Keratinocyte (primary cell): Measurements from ENCODE around the gene LGI4. TPM values are rescaled to one million over a fixed set of nuclear protein-coding genes. Genes with fewer than 3 reads are reported as not detected.

Source experiments
- DNase-seq: peaks from one replicate; pipeline ENCODE4 v3.0.0-alpha.2; 2011; ENCODE audit warnings: low read depth, missing footprints, low spot score
- FAIRE-seq: peaks from 2 replicates; lab custom pipeline; 2011; peaks lifted over from hg19 to GRCh38; lab: Jason Lieb, UNC
- H2AFZ ChIP-seq: 2 replicates; pipeline ENCODE4 v1.6.0; 2012; ENCODE audit warnings: low read length, control low read depth, inconsistent platforms; ENCODE audit not compliant: control insufficient read depth
- H3K27ac ChIP-seq: 2 replicates; pipeline ENCODE4 v1.5.1; 2011; ENCODE audit warnings: low read length; ENCODE audit not compliant: control insufficient read depth, insufficient read depth
- H3K27me3 ChIP-seq: 3 replicates; pipeline ENCODE4 v1.6.0; 2011; ENCODE audit warnings: low read length; ENCODE audit not compliant: control insufficient read depth, insufficient read depth; ENCODE audit errors: extremely low read depth
- H3K36me3 ChIP-seq, 2 experiments: 2 replicates in 1 of 2; 3 replicates in 1 of 2; pipeline ENCODE4 v1.5.1; 2011; ENCODE audit warnings: low read length in 2 of 2, mild to moderate bottlenecking in 1 of 2; ENCODE audit not compliant: control insufficient read depth in 2 of 2, insufficient read depth in 2 of 2; ENCODE audit errors: extremely low read depth in 1 of 2
- H3K4me1 ChIP-seq: 3 replicates; pipeline ENCODE4 v1.5.1; 2011; ENCODE audit warnings: low read length; ENCODE audit not compliant: control insufficient read depth, insufficient read depth; ENCODE audit errors: extremely low read depth
- H3K4me2 ChIP-seq: 3 replicates; pipeline ENCODE4 v1.6.0; 2011; ENCODE audit warnings: low read depth, low read length; ENCODE audit not compliant: control insufficient read depth, insufficient read depth; ENCODE audit errors: extremely low read depth
- H3K4me3 ChIP-seq, 3 experiments: fragments of 200-600 bp in 1 of 3; sonication (generic) in 1 of 3; 2 replicates in 2 of 3; 3 replicates in 1 of 3; pipeline ENCODE4 v1.5.1; 2011 to 2016; ENCODE audit warnings: low read length in 3 of 3, mild to moderate bottlenecking in 3 of 3, control low read depth in 2 of 3, inconsistent platforms in 1 of 3, low read depth in 1 of 3, mixed read lengths in 1 of 3, mixed run types in 1 of 3, moderate library complexity in 1 of 3; ENCODE audit not compliant: control insufficient read depth in 2 of 3, insufficient read depth in 2 of 3; ENCODE audit errors: extremely low read depth in 1 of 3
- H3K79me2 ChIP-seq: 2 replicates; pipeline ENCODE4 v1.6.0; 2012; ENCODE audit warnings: low read length; ENCODE audit not compliant: control insufficient read depth, insufficient read depth
- H3K9ac ChIP-seq: 3 replicates; pipeline ENCODE4 v1.6.0; 2011; ENCODE audit warnings: low read length; ENCODE audit not compliant: control insufficient read depth, insufficient read depth; ENCODE audit errors: extremely low read depth
- H3K9me1 ChIP-seq: 3 replicates; pipeline ENCODE4 v1.6.0; 2011; ENCODE audit warnings: low read length; ENCODE audit not compliant: control insufficient read depth, insufficient read depth; ENCODE audit errors: extremely low read depth
- H3K9me3 ChIP-seq: 2 replicates; pipeline ENCODE4 v1.5.1; 2012; ENCODE audit warnings: low read depth, low read length; ENCODE audit not compliant: control insufficient read depth
- H4K20me1 ChIP-seq: 3 replicates; pipeline ENCODE4 v1.6.0; 2011; ENCODE audit warnings: low read length; ENCODE audit not compliant: control insufficient read depth, insufficient read depth; ENCODE audit errors: extremely low read depth
- CTCF ChIP-seq, 3 experiments: IDR thresholded peaks in 1 of 3; conservative IDR thresholded peaks in 1 of 3; optimal IDR thresholded peaks in 1 of 3; 2 replicates in 2 of 3; 3 replicates in 1 of 3; pipeline versions ENCODE3 to v1.5.1; 2011; ENCODE audit warnings: low read length in 3 of 3, mild to moderate bottlenecking in 3 of 3, moderate library complexity in 2 of 3, control low read depth in 1 of 3, inconsistent platforms in 1 of 3; ENCODE audit not compliant: insufficient read depth in 2 of 3; ENCODE audit errors: extremely low read depth in 1 of 3
- EZH2 ChIP-seq: IDR thresholded peaks from one replicate; pipeline ENCODE4 v1.6.1; 2012; ENCODE audit warnings: inconsistent platforms, mild to moderate bottlenecking, low read length, moderate library complexity
- dilution Hi-C: fragments of 300-500 bp; cut with MboI; formaldehyde crosslinking; loops from one replicate; pipeline ENCODE4 v1.7.0; 2020; ENCODE audit warnings: low sequenced_read_pairs; ENCODE audit not compliant: extremely low pct_ligation_motif_present
- polyA plus RNA-seq, 5 experiments: library from polyadenylated mRNA; depleted of rRNA in 3 of 5; stranded (reverse) in 3 of 5; stranded (forward) in 1 of 5; unstranded in 1 of 5; fragments of >200 nt; gene quantifications; 1 replicate in 1 of 5; 2 replicates in 3 of 5; 3 replicates in 1 of 5; pipeline versions ENCODE4 v1.2.1 to v1.2.3, GENCODE V29; 2011 to 2012; ENCODE audit warnings: missing spikeins in 2 of 5, low read depth in 1 of 5, low replicate concordance in 1 of 5

LGI4 gene
- polyA plus RNA-seq, 1 donor (not counting 4 experiments of a cell fraction or from before 2014, with no cell fraction given) = 0.01 TPM

GRCh38 chr19:35155981-35156672 lies 21.3 kb upstream of the LGI4 start:
- Histone ChIP-seq H3K4me2 (peak overlapping the region; percentile 90), H3K27me3 (no peaks in the 10 kb centered on the region), H3K4me3 (peak overlapping the region; percentile 84 to 96 (median 90)), H3K79me2 (peaks cover 36% of the 10 kb centered on the region), H3K27ac (no peak overlapping the region), H2AFZ (no peak overlapping the region), H3K9me1 (no peaks in the 10 kb centered on the region), H3K36me3 (peaks cover 22 to 41% of the 10 kb centered on the region in 2 experiments), H3K9ac (peak overlapping the region; percentile 85), H4K20me1 (no peaks in the 10 kb centered on the region), H3K4me1 (peaks cover 20% of the 10 kb centered on the region), H3K9me3 (no peaks in the 10 kb centered on the region)
- DNase-seq (no peak), FAIRE-seq (peak; percentile 44)
- TF ChIP-seq EZH2 (no peak), CTCF (optimal IDR thresholded peaks at IDR 0.05 in 1 of 3, IDR thresholded peaks at IDR 0.05 in 1 of 3, conservative IDR thresholded peaks at IDR 0.05 in 1 of 3; ENCODE audit: extremely low read depth in 1 of 3, insufficient read depth in 2 of 3, low read length in 3 of 3) (no peak)
- dilution Hi-C loops = no loop called here

GRCh38 chr19:35155441-35155840 lies 20.6 kb upstream of the LGI4 start:
- no peaks in the 10 kb centered on the region for H3K27me3 ChIP-seq
- dilution Hi-C loops = no loop called here
- H3K79me2 ChIP-seq = peaks cover 36% of the 10 kb centered on the region
- no peaks in the 10 kb centered on the region for H3K9me3 ChIP-seq
- H2AFZ ChIP-seq = peak overlapping the region; percentile 6
- peak overlapping the region; percentile 84 to 96 (median 90) for H3K4me3 ChIP-seq
- H3K27ac ChIP-seq = peak overlapping the region; percentile 66
- peaks cover 20% of the 10 kb centered on the region for H3K4me1 ChIP-seq
- peak overlapping the region; percentile 90 for H3K4me2 ChIP-seq
- no peaks in the 10 kb centered on the region for H3K9me1 ChIP-seq
- DNase-seq (no peak), FAIRE-seq (no peak)
- H4K20me1 ChIP-seq = no peaks in the 10 kb centered on the region
- TF ChIP-seq CTCF (optimal IDR thresholded peaks at IDR 0.05 in 1 of 3, IDR thresholded peaks at IDR 0.05 in 1 of 3, conservative IDR thresholded peaks at IDR 0.05 in 1 of 3; ENCODE audit: extremely low read depth in 1 of 3, insufficient read depth in 2 of 3, low read length in 3 of 3) (no peak), EZH2 (no peak)
- peak overlapping the region; percentile 85 for H3K9ac ChIP-seq
- H3K36me3 ChIP-seq = peaks cover 20 to 38% of the 10 kb centered on the region in 2 experiments
